Esophagus (tissue), 2 donors: ENCODE data around the gene ACSM5. TPM values are rescaled to one million over a fixed set of nuclear protein-coding genes. Genes with fewer than 3 reads are reported as not detected.
"Not testable (repeated sequence)": the region's sequence is repeated elsewhere in the genome, so short reads cannot be mapped to it uniquely, and the experiment has no call there.

Experiments
- H3K27ac ChIP-seq, 2 donors: one replicate each; pipeline ENCODE4 v1.5.1; 2013; ENCODE audit warnings: low read depth in 2 of 2, mild to moderate bottlenecking in 2 of 2, inconsistent platforms in 1 of 2, low read length in 1 of 2, moderate library complexity in 1 of 2
- H3K27me3 ChIP-seq, 2 donors: one replicate each; pipeline ENCODE4 v1.6.1; 2013; ENCODE audit warnings: low read length in 2 of 2, control low read depth in 1 of 2, mild to moderate bottlenecking in 1 of 2; ENCODE audit not compliant: insufficient read depth in 2 of 2, control insufficient read depth in 1 of 2
- H3K36me3 ChIP-seq, 2 donors: one replicate each; pipeline ENCODE4 v1.6.1; 2013; ENCODE audit warnings: low read length in 1 of 2; ENCODE audit not compliant: control insufficient read depth in 2 of 2, insufficient read depth in 2 of 2
- H3K4me1 ChIP-seq, 2 donors: one replicate each; pipeline ENCODE4 v1.6.1; 2013; ENCODE audit warnings: low read length in 1 of 2; ENCODE audit not compliant: control insufficient read depth in 2 of 2, insufficient read depth in 2 of 2
- H3K4me3 ChIP-seq, 2 donors: one replicate each; pipeline ENCODE4 v1.5.1; 2013; ENCODE audit warnings: low read length in 2 of 2, mild to moderate bottlenecking in 2 of 2, low read depth in 1 of 2, moderate library complexity in 1 of 2
- H3K9me3 ChIP-seq, 2 donors: one replicate each; pipeline ENCODE4 v1.6.1; 2013; ENCODE audit warnings: mild to moderate bottlenecking in 2 of 2, low read depth in 1 of 2, low read length in 1 of 2, moderate library complexity in 1 of 2; ENCODE audit not compliant: control insufficient read depth in 2 of 2, insufficient read depth in 1 of 2
- WGBS, 2 donors: extraction: QIAGEN DNeasy Blood & Tissue Kit; methylation state at CpG; one replicate each; pipeline ENCODE4 v1.1.7; 2013; 5-methylcytosine and 5-hydroxymethylcytosine counted together
- polyA plus RNA-seq, 2 donors: library from polyadenylated mRNA; stranded (reverse); fragments of 200-250 nt; gene quantifications; one replicate each; pipeline ENCODE4 v1.2.3, GENCODE V29; 2013
- donor health status: healthy with polysubstance abuse.
- donor health status: Bipolar disorder and iron deficiency.

ACSM5 gene
- polyA plus RNA-seq, 2 donors = 0.26 to 0.58 TPM

DNA sequence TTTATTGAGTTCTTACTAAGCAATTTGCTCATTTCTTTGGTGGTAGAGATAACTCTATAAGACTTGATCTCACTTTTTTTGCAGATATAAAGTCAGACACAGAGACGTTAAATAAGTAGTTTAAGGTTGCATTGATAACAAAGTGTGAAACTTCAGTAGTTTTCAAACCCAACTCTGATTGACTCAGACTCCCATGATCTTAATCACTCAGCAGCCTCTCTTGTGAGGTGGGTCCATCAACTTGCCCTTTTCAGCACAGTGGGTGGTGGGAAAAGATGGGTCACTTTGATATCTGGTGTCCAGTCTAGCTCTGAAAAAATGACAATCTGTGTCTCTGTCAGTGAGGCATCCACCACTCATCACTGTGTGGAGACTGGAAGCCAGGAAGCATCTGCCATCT is 61.4 kb downstream of the ACSM5 start:
- H3K27me3 ChIP-seq, H3K27ac ChIP-seq, H3K9me3 ChIP-seq, H3K4me1 ChIP-seq, H3K4me3 ChIP-seq, H3K36me3 ChIP-seq: not testable (repeated sequence)
- WGBS, 2 donors = 78 to 85% methylated on average over 1 of the region's 1 CpG

DNA sequence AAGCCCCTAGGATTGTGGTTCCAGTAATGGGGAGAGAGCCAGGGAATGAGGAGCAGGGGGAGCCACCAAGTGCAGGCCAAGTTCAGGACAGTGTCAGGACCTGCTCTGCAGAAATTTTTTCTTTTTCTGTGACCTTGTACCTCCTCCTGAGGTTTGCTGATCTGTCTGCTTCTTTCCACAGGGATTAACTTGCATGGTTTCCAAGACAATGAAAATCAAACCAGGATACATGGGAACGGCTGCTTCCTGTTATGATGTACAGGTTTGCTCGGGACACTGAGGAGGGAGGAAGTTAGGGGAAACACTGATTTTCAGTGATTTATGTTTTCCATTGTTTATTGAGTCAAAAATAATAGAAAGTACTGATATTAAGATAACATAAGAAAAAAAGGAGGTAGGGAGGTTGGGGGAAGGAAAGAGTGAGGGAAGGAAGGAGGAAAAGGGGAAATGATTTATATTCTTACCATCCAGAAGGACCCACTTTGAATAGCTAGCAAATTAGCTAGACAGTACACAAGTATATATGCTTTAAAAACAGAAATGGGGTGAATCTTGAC is 67.9 kb downstream of the ACSM5 start:
- H3K4me3 ChIP-seq, H3K4me1 ChIP-seq, H3K27ac ChIP-seq, H3K9me3 ChIP-seq, H3K27me3 ChIP-seq, H3K36me3 ChIP-seq: not testable (repeated sequence)
- 24 to 26% methylated on average over 2 of the region's 2 CpGs for WGBS, 2 donors

DNA sequence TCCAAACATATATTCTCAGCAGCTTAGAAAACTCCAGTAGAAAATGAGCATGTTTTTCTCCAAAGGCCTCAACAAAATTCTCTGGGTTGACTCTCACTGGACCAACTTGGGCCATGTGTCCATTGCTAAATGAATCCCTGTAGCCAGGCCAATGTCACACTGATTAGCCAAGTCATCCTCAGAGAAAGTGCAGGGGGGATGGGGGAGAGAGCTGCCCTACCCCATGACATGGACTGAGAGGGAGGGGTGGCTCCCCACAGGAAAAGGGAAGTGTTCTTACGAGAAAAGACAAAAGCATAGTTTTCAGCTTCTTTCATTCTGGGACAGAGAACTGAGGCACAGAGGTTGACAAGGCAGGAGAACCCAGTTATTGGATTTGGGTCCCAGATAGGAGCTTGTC is 74.7 kb downstream of the ACSM5 start:
- not testable (repeated sequence) for H3K27ac ChIP-seq, H3K27me3 ChIP-seq, H3K4me1 ChIP-seq, H3K9me3 ChIP-seq, H3K36me3 ChIP-seq, H3K4me3 ChIP-seq
- 60% methylated on average over 1 of the region's 1 CpG for WGBS, 2 donors

DNA sequence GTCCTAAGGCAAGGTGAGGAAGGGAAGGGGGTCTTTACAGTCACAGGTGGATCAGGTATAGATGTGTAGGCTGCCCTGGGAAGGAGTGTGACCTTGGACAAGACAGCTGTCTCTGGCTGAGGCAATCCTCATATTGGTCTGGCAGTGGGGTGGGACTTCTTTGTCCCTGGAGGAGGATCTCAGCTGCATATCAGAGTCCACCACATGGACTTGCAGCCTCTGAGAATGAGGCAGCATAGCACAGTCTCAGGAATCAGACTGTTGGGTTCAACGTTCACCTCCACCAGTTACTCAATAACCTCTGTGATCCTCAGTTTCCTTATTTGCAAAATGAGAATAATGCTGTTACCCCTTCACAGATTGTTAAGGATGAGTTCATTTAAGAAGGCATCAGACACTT is 75.4 kb downstream of the ACSM5 start:
- no peaks in the 10 kb centered on the region for H3K4me1 ChIP-seq
- H3K4me3 ChIP-seq = no peak overlapping the region
- peaks cover 0 to 3% of the 10 kb centered on the region in 2 donors for H3K27me3 ChIP-seq
- no peaks in the 10 kb centered on the region for H3K36me3 ChIP-seq
- H3K9me3 ChIP-seq = no peaks in the 10 kb centered on the region
- 59 to 81% methylated on average over 1 of the region's 1 CpG for WGBS, 2 donors
- H3K27ac ChIP-seq = no peak overlapping the region

DNA sequence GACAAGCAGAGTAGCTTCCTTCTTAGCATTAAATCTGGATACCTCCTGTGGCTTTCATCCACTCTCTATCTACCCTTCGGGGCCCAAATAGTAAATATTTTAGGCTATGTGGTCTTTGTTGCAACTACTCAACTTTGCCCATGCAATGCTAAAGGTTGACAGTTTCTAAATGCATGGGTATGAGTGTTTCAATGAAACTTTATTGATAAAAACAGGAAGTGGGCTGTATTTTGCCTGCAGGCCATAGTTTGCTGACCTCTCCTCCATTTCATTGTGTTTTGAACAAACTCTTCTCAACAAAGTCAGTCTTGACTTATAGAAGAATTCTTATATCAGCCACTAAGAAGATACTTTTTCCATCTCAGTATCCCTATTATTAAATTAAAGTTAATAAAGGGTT is 76.1 kb downstream of the ACSM5 start:
- no peaks in the 10 kb centered on the region for H3K36me3 ChIP-seq
- H3K27me3 ChIP-seq = peaks cover 0 to 3% of the 10 kb centered on the region in 2 donors
- no peak overlapping the region for H3K4me3 ChIP-seq
- 73 to 84% methylated on average over 1 of the region's 1 CpG for WGBS, 2 donors
- no peaks in the 10 kb centered on the region for H3K4me1 ChIP-seq
- H3K27ac ChIP-seq = no peak overlapping the region
- no peaks in the 10 kb centered on the region for H3K9me3 ChIP-seq

Other genes starting within 250 kb of the ACSM5 start
- under 1 TPM; 0.31 to 0.45 TPM for gene GP2, start 82.0 kb upstream of the ACSM5 start, polyA plus RNA-seq
- not detected for gene UMOD, start 56.8 kb upstream of the ACSM5 start, polyA plus RNA-seq
- under 1 TPM in 1 of 2 donors, not detected in 1; 0.10 TPM for gene PDILT, start 4.8 kb upstream of the ACSM5 start, polyA plus RNA-seq
- not detected for gene ACSM2A, start 42.0 kb downstream of the ACSM5 start, polyA plus RNA-seq
- gene ACSM2B, start 166.8 kb downstream of the ACSM5 start, polyA plus RNA-seq = under 1 TPM; 0.04 to 0.06 TPM